Neural crest cell (in vitro differentiated cells): ENCODE results near the gene ZNF280C. TPM values are rescaled to one million over a fixed set of nuclear protein-coding genes. Genes with fewer than 3 reads are reported as not detected.

Experiments used
- DNase-seq: peaks from one replicate; pipeline ENCODE4 v3.0.0; 2021; ENCODE audit warnings: low read depth, mixed read lengths, low spot score
- H3K27ac Mint-ChIP-seq: one replicate; pipeline ENCODE4 v1.8.0; 2021; ENCODE audit warnings: mild to moderate bottlenecking, mixed read lengths; ENCODE audit not compliant: unreplicated experiment
- H3K27me3 Mint-ChIP-seq: 2 replicates; pipeline ENCODE4 v1.8.0; 2021; ENCODE audit warnings: low read depth, mild to moderate bottlenecking, mixed read lengths
- H3K36me3 Mint-ChIP-seq: 2 replicates; pipeline ENCODE4 v1.8.0; 2021; ENCODE audit warnings: low read depth, mild to moderate bottlenecking, mixed read lengths
- H3K4me1 Mint-ChIP-seq: 2 replicates; pipeline ENCODE4 v1.8.0; 2021; ENCODE audit warnings: mixed read lengths
- H3K4me3 Mint-ChIP-seq: one replicate; pipeline ENCODE4 v1.8.0; 2021; ENCODE audit warnings: mild to moderate bottlenecking, mixed read lengths
- H3K9me3 Mint-ChIP-seq: 2 replicates; pipeline ENCODE4 v1.8.0; 2021; ENCODE audit warnings: mixed read lengths
- CTCF ChIP-seq: fragments of 200-600 bp; sonication (generic); conservative IDR thresholded peaks from 2 replicates; pipeline ENCODE4 v1.5.0; 2021; ENCODE audit warnings: antibody characterized with exemption, mild to moderate bottlenecking
- total RNA-seq: library from RNA; stranded (reverse); gene quantifications from 2 replicates; pipeline ENCODE4 v1.2.1, GENCODE V29; 2021

Gene ZNF280C
- total RNA-seq, 1 donor from 2014 or later = 21.8 TPM

- Mint-ChIP-seq H3K9me3 (no peaks in the 10 kb centered on the region), H3K36me3 (peaks cover 3% of the 10 kb centered on the region), H3K4me3 (no peak overlapping the region), H3K4me1 (peaks cover 10% of the 10 kb centered on the region), H3K27me3 (no peaks in the 10 kb centered on the region), H3K27ac (no peak overlapping the region)
- no peak for TF ChIP-seq CTCF
- DNase-seq = no peak
These were observed 110.4 kb downstream of the ZNF280C start for GRCh38 chrX:130158311-130158710.

GRCh38 chrX:130155564-130155963 lies 113.1 kb downstream of the ZNF280C start:
- H3K27me3 Mint-ChIP-seq = no peaks in the 10 kb centered on the region
- no peak for TF ChIP-seq CTCF
- no peak for DNase-seq
- H3K27ac Mint-ChIP-seq = no peak overlapping the region
- peaks cover 3% of the 10 kb centered on the region for H3K36me3 Mint-ChIP-seq
- no peak overlapping the region for H3K4me3 Mint-ChIP-seq
- peaks cover 4% of the 10 kb centered on the region for H3K4me1 Mint-ChIP-seq
- no peaks in the 10 kb centered on the region for H3K9me3 Mint-ChIP-seq

Other genes with a start within 250 kb of the ZNF280C start
- gene ELF4, start 158.4 kb downstream of the ZNF280C start, total RNA-seq = 0.86 and 1.0 TPM in 2 replicates
- gene AIFM1, start 103.1 kb downstream of the ZNF280C start, total RNA-seq = 53.9 and 57.0 TPM in 2 replicates
- 16.7 and 18.5 TPM in 2 replicates for gene RAB33A, start 96.9 kb downstream of the ZNF280C start, total RNA-seq
- gene SLC25A14, start 71.0 kb upstream of the ZNF280C start, total RNA-seq = 18.5 and 20.2 TPM in 2 replicates
- gene GPR119, start 116.8 kb upstream of the ZNF280C start, total RNA-seq = not detected in 2 replicates
- gene RBMX2, start 133.1 kb upstream of the ZNF280C start, total RNA-seq = 26.5 and 27.7 TPM in 2 replicates